DMS 273 (cell line): ENCODE measurements around the gene TRUB1.
"Not testable (repeated sequence)": the region's sequence is repeated elsewhere in the genome, so short reads cannot be mapped to it uniquely, and the experiment has no call there.

Source experiments
- DNase-seq: peaks from one replicate; lab custom pipeline; 2025; ENCODE audit not compliant: unreplicated experiment; lab: John Stamatoyannopoulos, UW

TRUB1 gene

GRCh38 chr10:114937962-114938855, at the start of gene TRUB1:
TRUB1 (plus strand) TSS chr10:114938195; CDS start chr10:114938254, 59 bp downstream.
- DNase-seq = peak; percentile 95

GRCh38 chr10:114893251-114893650, 44.7 kb upstream of the TRUB1 start:
- DNase-seq = peak; percentile 12

GRCh38 chr10:114894911-114895310, 43.1 kb upstream of the TRUB1 start:
- no peak for DNase-seq

GRCh38 chr10:114897011-114897410, 41.0 kb upstream of the TRUB1 start:
- DNase-seq = not testable (repeated sequence)

DNA sequence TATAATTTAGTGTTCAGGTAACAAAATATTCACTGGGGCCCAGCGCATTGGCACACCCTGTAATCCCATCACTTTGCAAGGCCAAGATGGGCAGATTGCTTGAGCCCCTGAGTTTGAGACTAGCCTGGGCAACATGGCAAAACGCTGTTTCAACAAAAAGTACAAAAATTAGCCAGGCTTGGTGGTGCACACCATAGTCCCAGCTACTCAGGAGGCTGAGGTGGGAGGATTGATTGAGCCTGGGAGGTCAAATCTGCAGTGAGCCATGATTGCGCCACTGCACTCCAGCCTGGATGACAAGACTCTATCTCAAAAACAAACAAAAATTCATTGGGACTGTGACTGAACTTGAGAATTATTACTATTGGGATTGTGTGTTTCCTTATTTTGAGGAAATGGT, 40.4 kb upstream of the TRUB1 start:
- DNase-seq = no peak

GRCh38 chr10:114899982-114900381, 38.0 kb upstream of the TRUB1 start:
- DNase-seq = no peak

DNA sequence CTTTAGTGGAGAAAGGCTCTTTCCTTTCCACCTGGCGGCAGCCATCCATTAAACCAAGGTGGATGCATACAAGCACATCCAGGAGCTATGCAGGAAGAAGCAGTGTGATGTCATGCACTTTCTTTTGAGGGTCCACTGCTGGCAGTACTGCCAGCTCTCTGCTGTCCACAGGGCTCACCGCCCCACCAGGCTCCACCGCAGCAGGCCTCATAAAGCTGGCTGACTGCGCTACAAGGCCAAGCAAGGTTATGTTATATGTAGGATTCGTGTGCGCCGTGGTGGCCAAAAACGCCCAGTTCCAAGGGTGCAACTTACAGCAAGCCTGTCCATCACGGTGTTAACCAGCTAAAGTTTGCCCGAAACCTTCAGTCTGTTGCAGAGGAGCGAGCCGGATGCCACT, 37.3 kb upstream of the TRUB1 start:
- DNase-seq = no peak

DNA sequence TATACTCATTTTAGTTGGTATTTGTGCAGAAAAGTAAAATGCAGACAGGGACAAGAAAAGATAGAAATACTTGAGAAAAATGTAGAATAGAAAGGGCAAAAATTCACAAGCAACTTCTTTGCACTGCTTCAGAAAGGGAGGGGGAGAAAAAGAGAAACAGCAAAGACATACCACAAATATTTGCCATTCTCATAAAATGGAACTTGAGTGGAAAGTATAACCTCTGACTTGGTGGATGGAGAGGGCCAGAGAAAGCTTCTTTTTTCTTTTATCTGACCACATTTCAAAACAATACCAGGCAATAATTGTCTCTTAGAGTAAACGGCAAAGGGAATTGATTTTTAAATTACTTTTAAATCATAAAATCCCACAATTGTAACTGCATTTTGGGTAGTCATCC, 35.8 kb upstream of the TRUB1 start:
- no peak for DNase-seq

DNA sequence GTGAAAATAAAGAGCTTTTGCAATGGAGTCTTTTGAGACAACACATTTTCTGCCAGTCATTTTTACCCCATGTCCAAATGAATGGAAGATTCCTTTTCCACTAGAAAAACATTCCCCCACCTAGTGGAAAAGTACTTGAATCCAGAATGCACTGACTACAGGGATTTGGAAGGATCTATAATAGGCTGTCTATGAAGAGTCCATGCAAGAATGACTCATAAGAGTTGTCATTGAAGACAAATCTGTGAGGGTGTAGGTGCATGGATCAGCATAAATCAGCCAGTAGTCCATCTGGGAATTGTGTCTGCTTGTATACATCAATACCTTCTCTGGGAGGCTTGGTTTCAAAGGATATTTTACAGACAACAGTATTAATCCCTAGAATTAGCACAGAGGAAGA, 32.5 kb upstream of the TRUB1 start:
- DNase-seq = no peak

DNA sequence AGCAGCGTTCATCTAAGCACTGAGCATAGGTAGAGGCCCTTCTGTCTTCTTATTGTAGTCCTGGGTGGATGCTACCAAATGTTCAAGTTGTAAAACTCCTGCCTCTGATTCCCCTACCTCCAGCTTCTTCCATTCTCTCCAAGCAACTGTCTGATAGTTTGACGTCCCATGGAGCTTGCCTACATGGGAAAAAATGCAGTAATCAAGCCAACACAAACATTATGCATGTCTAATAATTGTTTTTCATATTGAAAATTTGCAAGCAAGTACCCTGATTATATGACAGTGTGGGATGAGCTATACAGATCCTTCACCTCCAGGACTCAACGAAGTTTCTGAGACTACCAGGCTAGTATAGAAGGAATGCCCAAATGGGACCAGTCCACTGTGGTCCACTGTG, 31.0 kb upstream of the TRUB1 start:
- no peak for DNase-seq

DNA sequence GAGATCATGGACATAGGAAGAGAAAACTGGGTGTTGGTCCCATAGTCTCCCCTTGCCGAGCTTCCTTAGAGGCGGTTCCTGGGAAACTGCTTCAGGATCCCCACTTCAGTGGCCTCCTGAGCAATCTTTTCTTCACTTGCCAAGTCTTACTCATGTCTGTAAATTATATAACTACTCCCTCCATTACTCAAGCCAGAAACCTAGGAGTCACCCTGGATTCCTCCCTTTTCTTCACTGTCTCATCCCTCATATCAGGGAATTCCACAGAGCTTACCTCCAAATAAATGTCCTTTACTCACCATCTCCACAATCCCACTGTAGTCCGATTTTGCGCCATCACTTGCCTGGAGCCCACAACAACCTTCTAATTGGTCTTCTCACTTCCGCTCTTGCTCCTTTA, 29.1 kb upstream of the TRUB1 start:
- DNase-seq = no peak

GRCh38 chr10:114911052-114911711, 26.8 kb upstream of the TRUB1 start:
- no peak for DNase-seq

DNA sequence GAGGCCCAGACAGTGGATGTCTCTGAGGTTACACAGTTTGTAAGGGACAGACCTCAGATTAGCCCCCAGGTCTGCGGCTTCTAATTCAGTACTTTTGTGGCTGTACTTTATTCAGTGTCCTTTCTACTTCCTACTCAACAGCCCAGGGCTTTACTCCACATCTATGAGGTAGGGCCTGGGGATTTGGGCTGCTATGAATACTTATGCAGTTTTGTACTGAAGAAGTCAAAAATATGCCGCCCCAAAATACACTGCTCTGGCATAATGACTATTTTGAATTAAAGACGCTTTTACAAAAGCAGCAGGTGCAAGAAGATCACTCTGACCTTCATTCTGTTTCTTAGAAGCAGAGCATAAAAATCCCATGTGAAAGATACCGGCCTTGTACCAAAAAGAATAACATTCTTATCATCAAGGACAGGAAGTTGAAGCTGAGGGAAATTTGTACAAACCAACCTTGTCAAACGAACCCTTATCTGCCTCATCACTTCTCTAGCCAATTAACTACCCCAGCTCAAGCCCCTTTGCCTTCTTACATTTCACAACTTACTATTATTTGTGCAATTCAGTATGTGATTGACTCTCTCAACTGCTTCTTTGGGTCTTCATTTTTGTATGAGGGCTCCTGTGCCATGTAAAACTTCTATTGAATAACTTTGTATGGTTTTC, 26.1 kb upstream of the TRUB1 start:
- DNase-seq = no peak

DNA sequence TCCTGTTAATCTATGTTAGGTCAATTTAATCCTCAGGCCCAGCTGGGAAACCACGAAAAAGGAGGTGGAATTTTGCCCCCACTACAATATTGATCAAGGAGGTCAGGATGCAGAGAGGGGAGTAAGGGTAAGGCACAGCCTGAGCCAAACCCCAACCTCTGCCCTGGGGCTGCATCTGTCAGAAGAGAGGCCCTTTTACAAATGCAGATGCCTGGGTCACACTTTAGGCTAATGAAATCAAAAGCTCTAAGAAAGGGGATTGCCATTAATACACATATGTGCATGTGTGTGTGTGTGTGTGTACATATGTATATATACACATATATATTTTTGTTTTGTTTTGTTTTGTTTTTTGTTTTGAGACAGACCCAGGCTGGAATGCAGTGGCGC, 25.5 kb upstream of the TRUB1 start:
- DNase-seq = no peak

DNA sequence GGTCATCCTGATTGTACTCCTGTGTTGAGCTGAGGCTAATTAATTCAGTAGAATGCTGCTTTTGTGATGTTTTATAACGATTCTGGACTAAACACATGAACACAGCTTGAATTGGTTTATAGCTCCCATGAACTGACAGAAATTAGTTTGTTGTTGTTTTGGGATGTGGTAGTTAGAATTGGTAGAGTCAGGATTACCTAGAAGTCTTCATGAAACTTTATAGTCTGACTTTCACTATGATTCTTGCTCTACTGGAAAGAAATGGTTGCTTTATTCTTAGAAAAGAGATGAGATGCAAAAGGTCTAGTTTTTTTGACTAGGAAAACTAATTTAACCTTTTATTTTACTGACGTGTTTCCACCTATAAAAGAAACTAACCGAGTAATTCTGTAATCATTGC, 23.4 kb upstream of the TRUB1 start:
- DNase-seq = no peak

GRCh38 chr10:114915294-114915693, 22.7 kb upstream of the TRUB1 start:
- DNase-seq = no peak

- no peak for DNase-seq
Observed at GRCh38 chr10:114916653-114917052, 21.3 kb upstream of the TRUB1 start.

DNA sequence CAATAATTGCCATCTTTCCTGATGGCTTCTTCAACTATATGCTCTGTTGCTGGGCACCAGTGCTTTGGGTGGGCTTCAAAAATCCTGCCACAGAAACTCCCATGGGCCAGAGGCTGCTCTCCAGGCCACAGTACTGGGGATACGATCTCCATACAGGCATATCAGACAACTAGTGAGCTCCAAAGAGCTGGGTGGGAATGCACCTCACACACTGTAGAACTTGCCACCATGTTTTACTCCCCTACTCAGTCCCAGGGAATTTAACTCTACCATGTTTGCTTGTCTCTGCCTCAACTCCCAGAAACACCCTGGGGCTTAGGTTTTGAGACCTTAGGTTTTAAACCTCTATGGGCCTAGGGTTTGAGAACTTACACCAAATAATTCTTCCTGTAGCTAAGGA, 20.5 kb upstream of the TRUB1 start:
- no peak for DNase-seq

DNA sequence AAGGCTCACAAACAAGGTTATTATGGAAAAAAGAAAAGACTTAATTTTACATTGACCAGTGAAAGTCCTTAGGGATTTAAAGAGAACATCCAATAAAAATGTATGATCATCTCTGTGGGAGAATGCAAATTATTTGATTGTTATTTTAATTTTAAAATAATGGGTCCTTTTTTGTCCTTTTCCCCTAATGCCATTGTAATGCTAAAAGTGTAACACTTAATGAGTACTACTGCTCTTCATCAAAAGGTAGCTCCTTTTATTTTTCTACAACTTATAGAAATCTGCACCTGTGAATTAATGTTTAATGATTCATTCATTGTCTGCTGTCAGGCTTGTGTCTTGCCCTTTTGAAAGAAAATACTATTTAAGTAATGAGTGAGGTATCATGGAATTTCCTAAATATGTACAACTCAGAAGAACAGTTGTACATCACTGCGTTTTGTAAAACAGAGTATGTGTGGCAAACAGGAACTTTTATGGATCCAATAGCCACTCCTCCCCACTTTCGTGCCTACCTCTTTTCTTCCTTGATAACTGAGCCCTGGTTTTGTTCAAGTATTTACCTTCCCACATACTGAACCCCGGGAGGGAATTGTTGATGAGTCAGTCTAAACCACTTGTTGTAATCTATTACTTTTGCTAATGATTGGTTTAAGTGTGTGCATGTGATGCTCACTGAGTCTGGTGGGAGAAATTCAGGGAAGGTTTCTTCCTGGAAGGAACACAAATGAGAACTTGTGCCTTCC, 19.9 kb upstream of the TRUB1 start:
- DNase-seq = no peak

DNA sequence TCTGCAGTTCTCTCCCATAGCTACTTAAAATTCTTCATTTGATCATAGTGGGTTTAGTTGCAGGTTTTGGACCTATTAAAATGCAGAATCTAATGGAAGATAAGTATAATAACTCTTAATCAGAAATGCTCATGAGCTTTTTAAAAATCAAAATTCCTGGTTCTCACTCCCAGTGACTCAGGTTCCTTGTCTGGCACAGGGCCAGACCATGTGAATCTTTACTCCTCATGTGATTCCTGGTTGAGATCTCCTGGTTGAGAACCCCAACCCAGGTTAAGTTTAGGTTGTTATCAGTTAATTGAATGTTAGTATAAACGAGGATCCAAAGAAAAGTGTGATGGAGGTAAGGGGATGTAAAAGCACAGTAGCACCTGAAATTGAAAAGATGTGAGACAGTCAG, 17.5 kb upstream of the TRUB1 start:
- DNase-seq = no peak

GRCh38 chr10:114922003-114922402, 16.0 kb upstream of the TRUB1 start:
- DNase-seq = no peak
